ENCODE data around the gene CNTF. TPM values are rescaled to one million over a fixed set of nuclear protein-coding genes. Genes with fewer than 3 reads are reported as not detected.

CNTF gene
- total and polyA plus RNA-seq, 10 of the 15 experiments (the other 5 are each of a cell fraction or from before 2014, with no cell fraction given) = 0.16 to 2.3 (median 0.73) TPM

GRCh38 chr11:58641803-58642581 is 19.5 kb downstream of the CNTF start:
- DNase-seq (ENCODE audit: low read depth, low spot score) = no peak
- H3K4me2 ChIP-seq (ENCODE audit: control insufficient read depth, insufficient read depth) = no peak overlapping the region
- 26% methylated on average over 7 of the region's 7 CpGs for WGBS (ENCODE audit: insufficient coverage, insufficient replicate concordance, low lambda C conversion rate, missing lambda C conversion rate)
- POLR2A ChIA-PET = interaction anchor here (1.0 kb wide), 1 partner anchor 11 kb away, joined by 4 read pairs; no protein-coding TSS in a partner anchor
- H3K27me3 ChIP-seq (replicated peaks in 1 of 2; ENCODE audit: control insufficient read depth in 2 of 2, insufficient read depth in 2 of 2, low read length in 1 of 2) = no peaks in the 10 kb centered on the region
- peak; percentile 8; the same call in 1 of the 3 replicates for ATAC-seq
- in situ Hi-C loops (cut with MboI) = no loop called here
- SMC1A ChIA-PET (ENCODE audit: uncharacterized antibody, unreplicated experiment) = interaction anchor here (0.7 to 0.8 kb wide), 2 partner anchors 9 to 32 kb away, joined by 3 read pairs; no protein-coding TSS in a partner anchor
- H4K20me1 ChIP-seq (ENCODE audit: control insufficient read depth, insufficient read depth) = no peaks in the 10 kb centered on the region
- no peaks in the 10 kb centered on the region for H3K36me3 ChIP-seq (ENCODE audit: control insufficient read depth in 2 of 2, insufficient read depth in 2 of 2, low read length in 1 of 2)
- no peak overlapping the region for H3K4me3 ChIP-seq
- H2AFZ ChIP-seq (ENCODE audit: control insufficient read depth, low read depth, low read length) = no peak overlapping the region
- no peak for FAIRE-seq
- intact Hi-C loops (cut with micrococcal nuclease; ENCODE audit: unreplicated experiment) = no loop called here
- no peak overlapping the region for H3K27ac ChIP-seq (ENCODE audit: control insufficient read depth, insufficient read depth)
- peaks cover 9% of the 10 kb centered on the region for H3K9me3 ChIP-seq (replicated peaks; ENCODE audit: control insufficient read depth, insufficient read depth, low read length)
- no TSS peak for BruUV-seq (replicated peaks)
- TF ChIP-seq ZNF687 (IDR thresholded peaks at IDR 0.05) (no peak), RAD21 (IDR thresholded peaks at IDR 0.05; ENCODE audit: insufficient read depth, low read depth, low read length) (no peak), NFYB (IDR thresholded peaks at IDR 0.05; ENCODE audit: insufficient read depth, low read depth, low read length) (no peak), CBX3 (IDR thresholded peaks at IDR 0.05; ENCODE audit: borderline replicate concordance, low read depth) (no peak), HDAC2 (IDR thresholded peaks at IDR 0.05) (no peak), IRF5 (IDR thresholded peaks at IDR 0.05; ENCODE audit: borderline replicate concordance) (no peak), SREBF2 (IDR thresholded peaks at IDR 0.05; ENCODE audit: low read length) (no peak), TCF3 (IDR thresholded peaks at IDR 0.05; ENCODE audit: borderline replicate concordance, insufficient read depth, low read depth, low read length) (no peak), ZNF622 (IDR thresholded peaks at IDR 0.05) (no peak), HDGF (IDR thresholded peaks at IDR 0.05) (no peak), CEBPZ (IDR thresholded peaks at IDR 0.05; ENCODE audit: low read depth, low read length) (no peak), NRF1 (conservative IDR thresholded peaks at IDR 0.05; ENCODE audit: low read depth, low read length) (no peak)
- CTCF ChIA-PET = interaction anchor here (1.4 to 1.9 kb wide), 2 partner anchors 9 to 11 kb away, joined by 6 read pairs; no protein-coding TSS in a partner anchor
- H3K4me1 ChIP-seq (ENCODE audit: control insufficient read depth, insufficient read depth, low read length) = peaks cover 7% of the 10 kb centered on the region
- RAD21 ChIA-PET (ENCODE audit: unreplicated experiment) = interaction anchor here (0.7 to 1.8 kb wide), 5 partner anchors 9 to 83 kb away, joined by 3 to 5 read pairs (median 3); no protein-coding TSS in a partner anchor
- H3K9ac ChIP-seq (ENCODE audit: control insufficient read depth, insufficient read depth, low read length) = no peak overlapping the region
- H3K79me2 ChIP-seq (ENCODE audit: control insufficient read depth, insufficient read depth, low read length) = no peaks in the 10 kb centered on the region

All from GM12878 (cell line).